Gastrocnemius medialis (tissue), 4 donors: ENCODE results near the gene CHL1.

Experiments used
- POLR2A ChIP-seq, 2 donors: fragments of 450-650 bp; IDR thresholded peaks; one replicate each; pipeline ENCODE4 v1.6.1; 2017; ENCODE audit warnings: antibody characterized with exemption in 2 of 2, mild to moderate bottlenecking in 2 of 2, moderate library complexity in 2 of 2
- TF ChIP-seq, protein P1 (sequence below), 5 experiments: fragments of 450-650 bp in 3 of 5; fragments of 200-600 bp in 2 of 5; sonication (generic) in 2 of 5; IDR thresholded peaks in 4 of 5; conservative IDR thresholded peaks in 1 of 5; 1 replicate in 4 of 5; 2 replicates in 1 of 5; pipeline ENCODE4 v1.5.1; 2016 to 2019; ENCODE audit warnings: antibody characterized with exemption in 5 of 5, mild to moderate bottlenecking in 3 of 5, moderate library complexity in 3 of 5

GRCh38 chr3:236881-237280 lies 40.3 kb downstream of the CHL1 start:
- TF ChIP-seq, protein P1, sequence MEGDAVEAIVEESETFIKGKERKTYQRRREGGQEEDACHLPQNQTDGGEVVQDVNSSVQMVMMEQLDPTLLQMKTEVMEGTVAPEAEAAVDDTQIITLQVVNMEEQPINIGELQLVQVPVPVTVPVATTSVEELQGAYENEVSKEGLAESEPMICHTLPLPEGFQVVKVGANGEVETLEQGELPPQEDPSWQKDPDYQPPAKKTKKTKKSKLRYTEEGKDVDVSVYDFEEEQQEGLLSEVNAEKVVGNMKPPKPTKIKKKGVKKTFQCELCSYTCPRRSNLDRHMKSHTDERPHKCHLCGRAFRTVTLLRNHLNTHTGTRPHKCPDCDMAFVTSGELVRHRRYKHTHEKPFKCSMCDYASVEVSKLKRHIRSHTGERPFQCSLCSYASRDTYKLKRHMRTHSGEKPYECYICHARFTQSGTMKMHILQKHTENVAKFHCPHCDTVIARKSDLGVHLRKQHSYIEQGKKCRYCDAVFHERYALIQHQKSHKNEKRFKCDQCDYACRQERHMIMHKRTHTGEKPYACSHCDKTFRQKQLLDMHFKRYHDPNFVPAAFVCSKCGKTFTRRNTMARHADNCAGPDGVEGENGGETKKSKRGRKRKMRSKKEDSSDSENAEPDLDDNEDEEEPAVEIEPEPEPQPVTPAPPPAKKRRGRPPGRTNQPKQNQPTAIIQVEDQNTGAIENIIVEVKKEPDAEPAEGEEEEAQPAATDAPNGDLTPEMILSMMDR (IDR thresholded peaks at IDR 0.05 in 4 of 5, conservative IDR thresholded peaks at IDR 0.05 in 1 of 5), result no peak
- no peak for TF ChIP-seq POLR2A (IDR thresholded peaks at IDR 0.05)
